Stimulated activated naive CD8-positive, alpha-beta T cell treated with anti-CD3 and anti-CD28 coated beads, Interleukin-15, amount 100 ng/mL, for 72 hours (primary cell): ENCODE results near the gene NFKB2.

Experiments used
- ATAC-seq: fragments of 150-1000 bp; cut with Tn5 transposase; 2 replicates; pipeline ENCODE4 v1.10.0; 2021; ENCODE audit warnings: mild to moderate bottlenecking, moderate library complexity
- DNase-seq, 2 donors: peaks; one replicate each; pipeline ENCODE4 v3.0.0; 2021 to 2022
- H3K27ac Mint-ChIP-seq, 2 donors: one replicate each; pipeline ENCODE4 v1.8.0; 2022; ENCODE audit warnings: mild to moderate bottlenecking in 2 of 2, mixed read lengths in 2 of 2, moderate library complexity in 2 of 2
- H3K27me3 Mint-ChIP-seq: one replicate; pipeline ENCODE4 v1.8.0; 2022; ENCODE audit warnings: mixed read lengths
- H3K4me1 Mint-ChIP-seq: one replicate; pipeline ENCODE4 v1.8.0; 2022; ENCODE audit warnings: mild to moderate bottlenecking, mixed read lengths
- H3K4me3 Mint-ChIP-seq, 2 donors: one replicate each; pipeline ENCODE4 v1.8.0; 2022; ENCODE audit warnings: mild to moderate bottlenecking in 2 of 2, mixed read lengths in 2 of 2, moderate library complexity in 1 of 2
- H3K9me3 Mint-ChIP-seq, 2 donors: one replicate each; pipeline ENCODE4 v1.8.0; 2022; ENCODE audit warnings: mixed read lengths in 2 of 2

The NFKB2 gene

GRCh38 chr10:102410429-102411073 lies 15.0 kb downstream of the NFKB2 start:
- peaks cover 82% of the 10 kb centered on the region for H3K4me1 Mint-ChIP-seq
- no peaks in the 10 kb centered on the region for H3K9me3 Mint-ChIP-seq
- ATAC-seq (no peak), DNase-seq (peak; percentile 48 to 58)
- peaks cover 30% of the 10 kb centered on the region for H3K27me3 Mint-ChIP-seq
- peak overlapping the region; percentile 78 to 83 for H3K4me3 Mint-ChIP-seq
- H3K27ac Mint-ChIP-seq: peak overlapping the region in 1 of 2 donors; percentile 67

GRCh38 chr10:102411341-102412255 lies 16.1 kb downstream of the NFKB2 start:
- no peak for DNase-seq
- Mint-ChIP-seq H3K4me1 (peaks cover 72% of the 10 kb centered on the region), H3K9me3 (no peaks in the 10 kb centered on the region), H3K27me3 (peaks cover 41% of the 10 kb centered on the region), H3K27ac (peak overlapping the region in 1 of 2 donors; percentile 67), H3K4me3 (peak overlapping the region; percentile 55 to 78)
- ATAC-seq: no peak

GRCh38 chr10:102412293-102412692 lies 16.8 kb downstream of the NFKB2 start:
- no peak for DNase-seq
- H3K4me3 Mint-ChIP-seq: no peak overlapping the region
- no peaks in the 10 kb centered on the region for H3K9me3 Mint-ChIP-seq
- H3K27me3 Mint-ChIP-seq: peaks cover 48% of the 10 kb centered on the region
- H3K27ac Mint-ChIP-seq: peak overlapping the region in 1 of 2 donors; percentile 36
- ATAC-seq: no peak
- peaks cover 65% of the 10 kb centered on the region for H3K4me1 Mint-ChIP-seq

GRCh38 chr10:102413053-102413705 lies 17.7 kb downstream of the NFKB2 start:
- Mint-ChIP-seq H3K27me3 (peaks cover 57% of the 10 kb centered on the region), H3K4me1 (peaks cover 56% of the 10 kb centered on the region), H3K9me3 (no peaks in the 10 kb centered on the region), H3K4me3 (no peak overlapping the region), H3K27ac (no peak overlapping the region)
- ATAC-seq (no peak), DNase-seq (peak; percentile 57 to 68)

- peaks cover 56% of the 10 kb centered on the region for H3K4me1 Mint-ChIP-seq
- H3K27me3 Mint-ChIP-seq: peaks cover 65% of the 10 kb centered on the region
- no peaks in the 10 kb centered on the region for H3K9me3 Mint-ChIP-seq
- no peak overlapping the region for H3K4me3 Mint-ChIP-seq
- ATAC-seq (no peak), DNase-seq (no peak)
- H3K27ac Mint-ChIP-seq: no peak overlapping the region
Measured at GRCh38 chr10:102413806-102414561, 18.5 kb downstream of the NFKB2 start.

GRCh38 chr10:102414749-102415148 lies 19.2 kb downstream of the NFKB2 start:
- H3K27me3 Mint-ChIP-seq: peaks cover 69% of the 10 kb centered on the region
- H3K9me3 Mint-ChIP-seq: no peaks in the 10 kb centered on the region
- H3K4me1 Mint-ChIP-seq: peaks cover 58% of the 10 kb centered on the region
- DNase-seq (no peak), ATAC-seq (no peak)
- no peak overlapping the region for H3K27ac Mint-ChIP-seq
- no peak overlapping the region for H3K4me3 Mint-ChIP-seq

GRCh38 chr10:102416283-102416682 lies 20.8 kb downstream of the NFKB2 start:
- H3K27me3 Mint-ChIP-seq: peaks cover 63% of the 10 kb centered on the region
- ATAC-seq: no peak
- no peak overlapping the region for H3K4me3 Mint-ChIP-seq
- DNase-seq: no peak
- peaks cover 49% of the 10 kb centered on the region for H3K4me1 Mint-ChIP-seq
- H3K9me3 Mint-ChIP-seq: no peaks in the 10 kb centered on the region
- no peak overlapping the region for H3K27ac Mint-ChIP-seq

- H3K27ac Mint-ChIP-seq: no peak overlapping the region
- H3K4me1 Mint-ChIP-seq: peaks cover 45% of the 10 kb centered on the region
- H3K27me3 Mint-ChIP-seq: peaks cover 59% of the 10 kb centered on the region
- no peak overlapping the region for H3K4me3 Mint-ChIP-seq
- no peak for DNase-seq
- no peaks in the 10 kb centered on the region for H3K9me3 Mint-ChIP-seq
- no peak for ATAC-seq
Measured at GRCh38 chr10:102416695-102417094, 21.2 kb downstream of the NFKB2 start.

GRCh38 chr10:102418622-102419268 lies 23.2 kb downstream of the NFKB2 start, which contains the start of gene PSD:
Gene PSD (minus strand): TSS chr10:102418785. CDS start chr10:102417038, 1,747 bp downstream.
- peak within 1 kb of the TSS; percentile 97 to 99 for H3K4me3 Mint-ChIP-seq
- ATAC-seq: no peak
- no peaks in the 10 kb centered on the region for H3K9me3 Mint-ChIP-seq
- H3K27me3 Mint-ChIP-seq: peaks cover 55% of the 10 kb centered on the region
- DNase-seq: no peak
- peak within 1 kb of the TSS; percentile 23 to 60 for H3K27ac Mint-ChIP-seq
- H3K4me1 Mint-ChIP-seq: peaks cover 40% of the 10 kb centered on the region

- H3K27ac Mint-ChIP-seq: peak overlapping the region; percentile 19 to 23
- DNase-seq (peak; percentile 64 to 72), ATAC-seq (no peak)
- peaks cover 49% of the 10 kb centered on the region for H3K27me3 Mint-ChIP-seq
- H3K4me1 Mint-ChIP-seq: peaks cover 41% of the 10 kb centered on the region
- no peaks in the 10 kb centered on the region for H3K9me3 Mint-ChIP-seq
- peak overlapping the region; percentile 97 to 99 for H3K4me3 Mint-ChIP-seq
Measured at GRCh38 chr10:102419269-102420180, 24.0 kb downstream of the NFKB2 start.

- H3K4me1 Mint-ChIP-seq: peaks cover 38% of the 10 kb centered on the region
- peak in 1 of 2 donors; percentile 40 for DNase-seq
Measured at GRCh38 chr10:102420181-102420713, 24.7 kb downstream of the NFKB2 start.

GRCh38 chr10:102420714-102421506 lies 25.4 kb downstream of the NFKB2 start, which contains the start of gene FBXL15:
Gene FBXL15 (plus strand): TSS chr10:102420836. CDS start chr10:102421130, 294 bp downstream.
- peaks cover 42% of the 10 kb centered on the region for H3K4me1 Mint-ChIP-seq
- peak within 1 kb of the TSS; percentile 95 to 96 for H3K27ac Mint-ChIP-seq
- H3K4me3 Mint-ChIP-seq: peak within 1 kb of the TSS; percentile 97 to 99
- ATAC-seq: peak; percentile 86
- peaks cover 35% of the 10 kb centered on the region for H3K27me3 Mint-ChIP-seq
- no peaks in the 10 kb centered on the region for H3K9me3 Mint-ChIP-seq
- DNase-seq: peak; percentile 98

More at GRCh38 chr10:102420181-102420713, 24.7 kb downstream of the NFKB2 start:
- Mint-ChIP-seq H3K27ac (peak overlapping the region; percentile 95 to 96), H3K9me3 (no peaks in the 10 kb centered on the region), H3K27me3 (peaks cover 41% of the 10 kb centered on the region), H3K4me3 (peak overlapping the region; percentile 97 to 99)
- ATAC-seq: no peak

GRCh38 chr10:102421507-102421756 lies 25.9 kb downstream of the NFKB2 start:
- ATAC-seq (no peak), DNase-seq (no peak)
- Mint-ChIP-seq H3K27me3 (peaks cover 29% of the 10 kb centered on the region), H3K4me1 (peaks cover 47% of the 10 kb centered on the region), H3K9me3 (no peaks in the 10 kb centered on the region), H3K27ac (peak overlapping the region in 1 of 2 donors; percentile 95), H3K4me3 (peak overlapping the region; percentile 97 to 99)
